Stomach (tissue), 4 donors: Measurements from ENCODE around the gene ADD3.

Source experiments
- CTCF ChIP-seq, 7 experiments: fragments of 450-650 bp in 4 of 7; fragments of 200-600 bp in 3 of 7; sonication (generic) in 3 of 7; IDR thresholded peaks; one replicate each; pipeline ENCODE4 v1.5.1; 2016 to 2019; ENCODE audit warnings: antibody characterized with exemption in 7 of 7, control low read depth in 2 of 7, mild to moderate bottlenecking in 1 of 7
- POLR2A ChIP-seq, 4 donors: fragments of 450-650 bp; IDR thresholded peaks; one replicate each; pipeline ENCODE4 v1.6.1; 2016; ENCODE audit warnings: antibody characterized with exemption in 4 of 4, control low read depth in 2 of 4, mild to moderate bottlenecking in 1 of 4, moderate library complexity in 1 of 4

- no peak for TF ChIP-seq POLR2A (IDR thresholded peaks at IDR 0.05)
- TF ChIP-seq CTCF (IDR thresholded peaks at IDR 0.05) = no peak
Measured at GRCh38 chr10:110160081-110160480, 152.3 kb downstream of the ADD3 start.
